GM19452 (cell line): Measurements from ENCODE around the gene BTBD9.

Experiments
- ATAC-seq: cut with Tn5 transposase; IDR thresholded peaks from one replicate; pipeline ENCODE4 v1.9.1; 2021; ENCODE audit not compliant: unreplicated experiment

The BTBD9 gene

DNA sequence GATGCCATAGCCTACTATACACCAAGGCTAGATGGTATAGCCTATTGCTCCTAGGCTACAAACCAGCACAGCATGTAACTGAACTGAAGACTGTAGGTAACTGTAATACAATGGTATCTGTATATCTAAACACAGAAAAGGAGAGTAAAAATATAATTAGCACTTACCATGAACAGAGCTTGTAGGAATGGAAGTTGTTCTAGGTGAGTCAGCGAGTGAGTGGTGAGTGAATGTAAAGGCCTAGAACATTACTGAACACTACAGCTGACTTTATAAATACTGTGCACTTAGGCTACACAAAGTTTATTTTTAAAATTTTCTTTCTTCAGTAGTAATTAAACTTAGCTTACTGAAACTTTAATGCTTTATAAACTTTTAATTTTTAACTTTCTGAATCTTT, 129.5 kb downstream of the BTBD9 start:
- no peak for ATAC-seq

DNA sequence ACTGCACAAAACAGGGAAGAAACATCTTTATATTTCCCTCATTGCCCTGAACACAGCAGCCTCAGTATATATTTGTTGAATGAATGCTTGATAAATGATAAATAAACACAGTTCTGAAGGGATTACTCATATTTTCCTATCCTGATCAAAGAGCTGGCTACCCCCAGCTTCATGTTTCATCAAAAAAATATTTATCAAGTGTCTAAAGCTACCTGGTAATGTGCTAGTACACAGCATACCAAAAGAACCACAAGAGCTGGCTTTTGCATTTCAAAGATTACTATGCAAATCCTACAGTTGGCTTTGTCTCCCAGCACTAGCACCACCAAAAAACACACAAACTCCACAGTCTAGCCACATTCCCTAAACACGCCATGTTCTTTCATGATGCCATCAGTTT, 130.0 kb downstream of the BTBD9 start:
- no peak for ATAC-seq

DNA sequence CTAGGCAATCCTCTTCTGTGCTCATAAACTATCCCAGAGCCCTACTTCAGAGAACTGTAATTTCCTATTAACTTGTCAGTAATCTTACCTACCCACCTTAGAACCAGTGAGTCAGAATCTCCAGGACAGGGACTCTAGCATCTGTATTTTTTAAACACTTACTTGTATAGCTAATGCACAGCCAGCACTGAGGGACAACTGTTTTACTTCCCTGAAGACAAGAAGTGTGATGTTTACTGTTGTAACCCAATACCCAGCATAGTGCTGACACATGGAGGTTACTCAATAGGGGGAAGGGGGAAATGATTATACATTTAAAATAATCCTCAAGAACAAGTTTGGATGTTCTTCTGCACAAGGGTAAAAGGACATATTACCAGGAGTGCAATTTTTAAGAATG, 130.8 kb downstream of the BTBD9 start:
- no peak for ATAC-seq

DNA sequence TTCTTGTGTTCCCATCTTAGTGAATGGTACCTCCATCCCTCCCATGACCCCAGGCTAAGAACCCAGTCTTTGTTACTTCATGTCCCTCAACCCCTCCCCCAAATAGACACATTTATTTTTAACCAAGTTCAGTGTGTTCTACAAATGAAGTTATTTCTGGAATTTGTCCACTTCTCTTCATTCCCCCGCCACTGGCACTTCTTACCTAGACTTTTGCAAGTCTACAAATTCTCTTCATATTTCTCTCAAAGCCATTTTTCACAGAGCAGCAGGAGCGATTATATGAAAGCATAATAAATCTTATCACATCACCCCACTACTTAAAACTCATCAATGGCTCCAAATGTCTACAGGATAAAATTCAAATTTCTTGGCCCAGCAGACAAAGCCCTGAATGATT, 131.4 kb downstream of the BTBD9 start:
- no peak for ATAC-seq

DNA sequence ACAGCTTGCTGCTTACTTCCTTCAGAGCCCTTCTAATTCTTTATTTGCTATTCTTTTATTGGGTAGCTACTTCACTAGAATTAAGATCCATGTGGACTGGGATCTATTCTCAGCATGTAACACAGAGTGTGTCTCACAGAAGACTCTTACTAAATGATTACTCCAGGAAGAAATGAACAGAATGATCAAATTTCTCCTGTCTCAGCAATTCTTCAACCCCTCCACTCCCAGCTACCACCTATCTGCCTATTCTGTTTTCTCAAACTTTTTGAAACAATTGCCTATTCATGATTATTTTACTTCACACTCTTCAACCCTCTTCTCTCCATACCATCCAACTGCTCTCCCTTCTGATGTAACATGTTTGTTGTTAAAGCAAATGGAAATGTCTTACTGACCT, 132.6 kb downstream of the BTBD9 start:
- ATAC-seq = no peak

DNA sequence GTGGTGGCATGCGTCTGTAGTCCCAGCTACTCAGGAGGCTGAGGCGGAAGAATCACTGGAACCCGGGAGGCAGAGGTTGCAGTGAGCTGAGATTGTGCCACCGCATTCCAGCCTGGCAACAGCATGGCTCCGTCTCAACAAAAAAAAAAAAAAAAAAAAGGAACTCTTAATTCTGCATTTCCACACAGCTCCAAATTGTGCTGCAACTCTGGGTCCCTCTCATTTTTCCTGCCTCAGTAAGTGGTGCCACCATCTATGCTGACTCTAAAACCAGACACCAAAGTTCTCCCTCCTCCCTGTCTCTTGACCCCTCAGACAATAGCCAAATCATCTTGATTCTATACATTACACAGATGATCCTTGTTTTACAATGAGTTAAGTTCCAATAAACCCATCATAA, 133.9 kb downstream of the BTBD9 start:
- no peak for ATAC-seq

DNA sequence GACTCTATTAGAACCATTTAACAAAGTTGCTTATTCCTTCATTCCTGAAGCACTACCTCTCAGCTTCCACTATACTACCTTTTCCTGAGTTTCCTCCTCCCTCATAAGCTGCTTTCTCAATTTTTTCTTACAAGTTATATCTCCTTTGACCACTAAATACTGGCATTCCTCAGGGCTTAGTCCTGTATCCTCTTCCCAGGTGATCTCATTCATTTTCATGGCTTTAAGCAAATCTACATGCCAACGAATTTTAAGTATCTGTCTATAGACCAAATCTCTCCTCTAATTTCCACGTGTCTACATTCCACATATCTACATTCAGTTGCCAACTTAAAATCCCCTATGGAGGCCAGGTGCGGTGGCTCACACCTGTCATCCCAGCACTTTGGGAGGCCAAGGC, 134.7 kb downstream of the BTBD9 start:
- ATAC-seq = no peak

DNA sequence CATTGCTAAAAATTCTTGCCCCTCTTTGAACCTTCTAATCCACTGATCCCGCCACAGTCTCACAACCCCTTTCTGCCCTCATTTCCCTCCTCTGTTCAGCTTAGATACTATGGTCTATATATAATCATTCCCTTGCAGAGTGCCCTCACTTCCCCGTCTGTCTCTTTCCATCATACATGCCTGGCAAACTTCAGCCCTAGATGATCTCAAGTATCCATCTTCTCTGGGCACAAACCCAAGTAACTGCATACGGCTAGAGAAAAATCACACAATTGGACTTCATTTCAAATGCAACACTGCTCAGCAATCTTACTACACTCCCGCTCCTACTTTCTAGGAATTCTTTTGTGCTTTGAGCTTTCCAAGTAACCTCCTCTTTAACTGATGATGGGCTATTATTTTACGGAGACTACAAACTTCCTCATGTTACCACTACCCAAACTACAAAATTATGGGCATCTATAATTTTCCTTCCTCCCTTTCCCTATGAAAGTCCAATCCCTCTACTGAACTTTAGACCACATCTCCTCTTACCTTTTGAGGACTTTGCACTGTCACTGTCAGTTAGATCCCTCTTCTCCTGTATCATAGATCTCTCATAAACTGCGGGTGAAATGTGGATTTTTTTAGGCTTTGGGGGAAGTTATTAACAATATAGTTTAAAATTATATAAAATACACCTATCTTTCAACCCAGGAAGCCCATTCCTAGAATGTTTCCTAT, 135.6 kb downstream of the BTBD9 start:
- no peak for ATAC-seq

DNA sequence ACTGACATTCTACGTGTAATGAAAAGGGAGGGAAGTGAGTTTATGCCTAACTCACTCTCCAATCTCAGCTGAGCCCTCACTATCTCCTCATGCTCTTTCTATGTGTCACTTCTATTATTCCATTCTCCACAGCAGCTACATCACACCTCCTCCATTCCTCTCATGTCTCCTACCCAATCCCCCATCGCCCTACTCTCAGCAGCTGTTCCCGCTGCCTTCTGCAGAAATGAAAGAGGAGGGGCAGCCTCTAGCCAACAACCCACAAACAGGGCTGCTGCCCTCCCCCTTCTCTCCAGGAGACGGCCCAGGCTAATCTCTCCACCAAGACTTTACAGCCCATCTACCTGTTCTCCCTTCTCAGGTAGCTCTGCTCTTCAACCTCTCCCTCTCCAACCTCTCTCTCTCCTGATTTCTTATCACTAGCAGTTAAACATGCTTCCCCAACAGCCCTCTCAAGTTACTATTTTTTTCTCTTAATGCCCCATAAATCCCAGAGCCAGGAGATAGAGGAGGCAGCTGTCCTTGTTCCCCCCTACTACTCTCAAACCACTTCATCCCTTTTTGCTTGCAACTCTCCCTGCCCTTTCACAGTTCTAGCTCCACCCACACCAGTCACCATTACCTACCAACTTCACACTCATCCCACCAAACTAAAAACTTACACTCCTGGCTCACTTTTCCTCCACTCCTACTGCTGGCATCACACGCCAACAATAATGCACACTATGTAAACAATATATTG, 136.5 kb downstream of the BTBD9 start:
- ATAC-seq = no peak

DNA sequence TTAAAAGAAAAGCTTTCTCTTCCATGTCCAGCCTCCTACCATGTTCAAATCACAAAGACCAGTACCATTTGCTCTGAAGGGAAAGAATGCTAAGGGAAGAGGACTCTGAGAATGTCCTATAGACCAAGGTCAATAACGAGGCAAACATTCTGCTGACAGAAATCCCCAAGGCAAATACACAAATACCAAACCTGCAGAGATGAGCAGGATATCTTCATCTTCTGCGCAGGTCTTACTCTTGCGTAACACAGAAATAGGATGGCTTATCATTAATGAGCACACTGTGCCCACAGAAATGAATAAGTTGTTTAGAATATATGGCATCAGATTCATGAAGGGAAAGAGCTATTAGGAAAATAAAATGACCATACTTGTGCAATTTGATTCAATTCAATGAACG, 137.3 kb downstream of the BTBD9 start:
- no peak for ATAC-seq

DNA sequence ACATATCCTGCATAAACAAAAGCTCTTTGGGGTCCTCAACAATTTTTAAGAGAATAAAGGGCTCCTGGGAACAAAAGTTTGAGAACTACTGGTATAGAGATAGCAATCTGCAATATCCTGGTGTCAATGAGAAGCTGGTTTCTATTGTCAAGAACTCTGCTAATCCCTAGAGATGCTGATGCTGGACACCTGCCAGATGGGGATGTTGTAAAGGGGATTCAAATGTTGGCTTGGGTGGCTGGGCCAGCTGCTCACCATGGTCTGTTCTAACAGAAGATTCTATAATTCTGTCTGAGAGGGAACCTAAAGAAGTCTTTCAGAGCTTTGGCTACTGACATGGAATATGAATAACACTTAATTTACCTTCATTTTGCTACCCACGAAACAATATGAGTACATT, 137.8 kb downstream of the BTBD9 start:
- no peak for ATAC-seq

DNA sequence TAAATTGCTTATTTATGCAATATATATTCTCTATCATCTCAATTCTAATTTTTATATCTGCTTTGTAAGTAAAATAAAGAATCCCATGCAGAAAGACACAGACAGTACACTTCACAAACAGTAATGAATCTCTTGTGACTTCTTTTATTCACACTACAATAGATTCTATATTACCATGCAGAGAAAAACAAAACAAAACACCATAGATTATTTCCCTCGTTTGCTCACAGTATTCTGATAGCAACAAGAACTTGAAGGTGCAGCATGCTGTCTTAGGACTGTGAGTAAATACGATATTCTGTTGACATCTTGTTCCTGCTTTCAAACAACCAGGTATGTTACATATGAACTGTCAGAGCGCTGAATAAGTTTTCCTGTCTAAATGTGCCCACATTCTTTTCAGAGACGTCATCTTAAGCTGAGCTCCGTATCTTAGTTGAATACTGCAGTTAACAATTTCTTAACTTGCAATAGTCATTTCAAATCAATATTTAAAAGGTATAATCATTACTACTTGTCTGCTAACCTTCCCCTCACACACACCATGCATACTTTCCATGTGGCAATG, 140.1 kb downstream of the BTBD9 start:
- no peak for ATAC-seq

DNA sequence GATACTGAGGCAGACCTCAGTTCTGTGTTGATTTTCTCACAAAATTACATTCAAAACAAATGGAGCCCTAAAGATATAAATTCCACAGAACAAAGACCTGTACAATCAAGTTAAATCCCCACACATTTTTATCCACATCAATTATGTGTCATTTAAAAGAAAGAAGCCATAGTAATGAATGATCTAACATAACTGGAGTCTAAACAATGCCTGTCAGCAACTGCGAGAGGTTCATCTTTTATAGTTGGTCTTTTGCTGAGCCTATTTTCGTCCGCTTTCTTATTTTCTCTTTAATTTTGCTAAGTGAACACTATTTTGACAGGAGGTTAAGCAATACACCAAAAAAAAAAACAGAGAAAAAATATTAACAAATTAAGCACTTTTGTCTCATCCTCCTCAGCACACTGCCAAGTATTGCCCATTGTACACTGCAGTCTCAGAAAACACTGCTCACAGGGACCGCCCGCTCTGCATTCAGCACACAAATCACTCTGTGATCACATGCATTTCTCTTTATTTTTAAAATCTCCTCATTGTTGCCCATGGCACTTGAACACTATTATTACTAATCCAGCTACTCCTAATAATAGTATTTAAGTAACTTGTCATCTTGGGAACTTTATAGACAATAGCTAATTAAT, 140.8 kb downstream of the BTBD9 start:
- ATAC-seq = no peak

DNA sequence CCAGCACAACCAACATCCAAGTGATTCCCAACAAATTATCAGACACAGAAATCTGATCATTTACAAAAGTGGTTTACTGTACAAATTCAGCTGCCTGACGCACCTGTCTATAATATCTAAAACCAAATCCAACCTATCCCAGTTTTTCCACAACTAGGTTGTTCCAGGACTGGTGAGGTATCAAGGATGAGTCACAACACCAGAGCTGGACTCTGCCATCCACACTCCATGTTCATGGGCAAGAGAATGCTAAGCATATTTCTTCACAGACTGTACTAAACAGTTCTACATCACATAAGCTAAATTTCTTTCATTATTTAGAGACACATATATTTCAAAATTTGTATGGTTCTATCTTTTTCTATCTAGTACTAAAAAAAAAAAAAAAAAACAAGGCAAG, 141.6 kb downstream of the BTBD9 start:
- no peak for ATAC-seq

DNA sequence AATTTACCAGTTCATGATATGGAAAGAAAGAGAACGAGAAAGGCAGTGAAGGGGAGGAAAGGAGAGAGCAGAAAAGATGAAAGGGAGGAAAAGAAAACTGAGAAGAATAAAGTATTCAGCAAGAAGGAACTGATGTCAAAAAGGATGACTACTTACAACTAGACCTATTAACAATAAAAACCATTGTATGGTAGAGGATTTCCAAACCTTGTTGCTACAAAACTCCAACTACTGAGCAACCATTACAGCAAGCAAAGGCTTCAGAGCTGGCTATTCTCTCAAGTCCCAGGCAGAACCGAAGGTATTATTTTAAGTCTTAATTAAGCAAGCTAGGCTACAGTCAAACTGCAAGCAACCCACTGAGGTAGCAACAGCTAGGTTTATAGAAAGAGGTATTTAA, 142.2 kb downstream of the BTBD9 start:
- ATAC-seq = no peak

DNA sequence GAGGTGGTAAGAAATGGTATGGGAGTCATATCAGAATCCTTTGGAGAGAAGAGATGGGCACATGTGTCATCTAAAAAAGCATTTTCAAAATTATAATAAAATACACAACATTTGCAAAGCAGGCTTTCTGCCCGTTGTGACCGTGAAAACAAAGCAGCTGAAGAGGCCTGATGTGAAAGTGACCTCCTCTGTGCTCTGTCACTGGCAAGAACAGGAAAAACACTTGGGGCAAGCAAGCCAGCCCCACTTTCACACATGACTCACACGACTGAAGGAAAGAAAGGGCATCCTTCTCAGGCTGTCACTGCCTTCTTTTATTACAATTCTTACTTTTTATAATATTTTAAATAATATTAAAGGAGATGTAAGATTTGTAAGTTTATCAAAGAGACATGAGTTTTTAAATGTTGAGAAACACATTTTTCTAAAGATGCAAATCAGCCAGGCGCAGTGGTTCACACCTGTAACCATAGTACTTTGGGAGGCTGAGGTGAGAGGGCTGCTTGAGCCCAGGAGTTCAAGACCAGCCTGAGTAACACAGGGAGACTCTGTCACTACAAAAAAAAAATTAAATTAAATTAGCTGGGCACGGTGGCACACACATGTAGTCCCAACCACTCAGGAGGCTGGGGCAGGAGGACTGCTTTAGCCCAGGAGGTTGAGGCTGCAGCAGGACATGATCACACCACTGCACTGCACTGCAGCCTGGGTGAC, 143.7 kb downstream of the BTBD9 start:
- ATAC-seq = no peak

DNA sequence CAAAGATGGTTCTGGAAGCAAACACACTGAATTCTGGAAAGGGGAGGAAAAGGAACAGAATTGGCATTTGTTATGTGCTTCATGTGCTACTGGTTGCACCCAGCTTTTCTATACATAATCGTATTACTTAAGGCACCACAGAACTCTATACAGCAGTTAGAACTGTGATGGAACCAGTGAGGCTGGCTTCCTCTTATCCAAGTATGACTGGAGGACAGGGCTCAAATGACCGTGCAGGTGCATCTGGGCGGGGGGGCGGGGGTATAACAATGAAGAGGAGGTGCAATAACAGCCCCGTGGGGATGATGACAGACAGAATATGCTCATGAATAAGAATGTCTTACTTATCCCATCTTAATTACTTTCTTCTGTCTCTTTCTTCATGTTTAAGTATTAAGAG, 144.2 kb downstream of the BTBD9 start:
- ATAC-seq = no peak

DNA sequence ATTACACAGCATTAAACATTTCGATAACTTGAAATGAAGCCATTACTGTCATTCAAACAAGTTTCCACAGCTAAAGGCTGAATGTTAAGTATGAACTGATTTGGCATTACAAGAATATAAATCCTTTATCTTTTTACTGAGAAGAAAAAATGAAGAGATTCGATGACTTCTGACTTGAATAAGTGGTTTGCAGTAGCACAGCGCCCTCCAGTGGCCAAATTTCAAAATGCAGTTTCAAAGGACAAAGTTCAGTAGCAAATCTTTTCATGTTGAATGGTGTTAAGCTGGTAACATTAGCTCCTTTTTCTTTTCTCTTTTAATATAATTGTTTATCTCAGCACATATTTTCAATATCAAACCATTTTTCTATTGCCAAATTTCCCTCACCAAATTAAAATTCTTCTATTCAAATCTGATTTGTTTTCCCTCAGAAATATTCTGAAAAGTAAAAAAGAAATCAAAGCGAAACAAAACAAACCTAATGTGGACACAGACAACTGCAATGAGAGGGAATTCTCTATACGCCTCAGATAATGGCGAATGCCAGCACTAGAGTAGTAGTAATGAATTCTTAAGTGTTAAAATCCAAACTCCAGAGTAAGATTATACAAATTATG, 145.7 kb downstream of the BTBD9 start:
- ATAC-seq = no peak

DNA sequence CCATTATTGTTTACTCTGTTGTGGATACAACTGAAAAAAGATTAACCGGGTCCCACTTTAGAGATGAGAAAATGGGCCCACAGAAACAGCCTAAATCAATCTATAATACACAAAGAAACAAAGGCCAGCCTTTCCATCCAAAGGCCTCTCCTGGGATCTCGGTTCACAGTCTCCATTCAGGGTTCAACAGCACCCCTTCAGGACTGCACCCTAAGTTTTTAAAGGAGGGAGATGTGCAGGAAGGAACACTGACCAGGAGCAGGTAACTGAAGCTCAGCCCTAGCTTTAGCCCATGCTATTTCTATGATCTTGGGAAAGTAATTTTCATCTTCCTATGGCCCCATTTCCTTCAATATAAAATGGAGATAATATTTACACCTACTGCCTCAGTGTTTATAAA, 147.7 kb downstream of the BTBD9 start:
- no peak for ATAC-seq

DNA sequence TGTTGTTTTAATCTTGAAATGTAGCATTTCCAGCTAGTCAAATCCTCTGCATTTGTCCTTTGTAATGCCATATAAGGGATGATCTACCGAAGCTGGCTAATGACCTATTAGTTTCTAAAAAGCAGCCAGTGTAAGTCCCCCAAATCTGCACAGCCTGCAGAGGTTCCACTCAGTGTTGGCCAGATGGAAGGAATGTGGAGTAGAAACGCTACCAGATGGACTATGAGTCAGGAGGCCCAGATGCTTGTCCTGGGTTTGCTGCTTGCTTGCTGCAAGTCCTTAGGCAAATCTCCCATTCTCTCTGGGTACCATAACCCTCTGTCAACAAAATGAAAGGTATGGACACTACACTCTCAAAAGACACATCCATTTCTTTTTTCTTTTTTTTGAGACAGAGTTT, 149.8 kb downstream of the BTBD9 start:
- ATAC-seq = no peak

DNA sequence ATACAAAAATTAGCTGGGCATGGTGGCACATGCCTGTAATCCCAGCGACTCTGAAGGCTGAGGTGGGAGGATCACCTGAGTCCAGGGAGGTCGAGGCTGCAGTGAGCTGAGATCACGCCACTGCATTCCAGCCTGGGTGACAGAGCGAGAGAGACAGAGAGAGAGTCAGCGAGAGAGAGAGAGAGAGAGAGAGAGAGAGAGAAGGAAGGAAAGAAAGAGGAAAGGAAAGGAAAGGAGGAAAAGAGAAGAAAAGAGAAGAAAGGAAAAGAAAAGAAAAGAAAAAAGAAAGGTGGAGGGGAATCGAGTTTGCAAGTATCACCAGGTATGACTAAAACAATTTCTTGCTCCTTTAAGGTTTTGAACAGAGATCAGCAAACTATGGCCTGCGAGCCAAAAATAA, 152.3 kb downstream of the BTBD9 start:
- no peak for ATAC-seq
